Left renal cortex interstitium (tissue), 4 donors: ENCODE results near the gene SLX9. TPM values are rescaled to one million over a fixed set of nuclear protein-coding genes. Genes with fewer than 3 reads are reported as not detected.
"Not testable (repeated sequence)": the region's sequence is repeated elsewhere in the genome, so short reads cannot be mapped to it uniquely, and the experiment has no call there.

Experiments used
- DNase-seq, 4 donors: peaks; one replicate each; pipeline ENCODE4 v3.0.0-alpha.2; 2013; ENCODE audit warnings: low read depth in 4 of 4, low spot score in 2 of 4, missing footprints in 1 of 4
- polyA plus RNA-seq, 4 donors: library from polyadenylated mRNA; unstranded; fragments of 120-200 nt; gene quantifications; one replicate each; pipeline ENCODE4 v1.2.1, GENCODE V29; 2013; ENCODE audit not compliant: insufficient read length in 4 of 4

Gene SLX9
- polyA plus RNA-seq, 4 donors, result 14.4 to 28.3 (median 22.8) TPM

- DNase-seq, result no peak
Measured at GRCh38 chr21:44972301-44972814, 32.5 kb downstream of the SLX9 start.

- no peak for DNase-seq
Measured at GRCh38 chr21:44972821-44973220, 33.0 kb downstream of the SLX9 start.

- DNase-seq, result no peak
Measured at GRCh38 chr21:44973598-44973997, 33.8 kb downstream of the SLX9 start.

GRCh38 chr21:44974676-44975075, 34.8 kb downstream of the SLX9 start:
- no peak for DNase-seq

DNA sequence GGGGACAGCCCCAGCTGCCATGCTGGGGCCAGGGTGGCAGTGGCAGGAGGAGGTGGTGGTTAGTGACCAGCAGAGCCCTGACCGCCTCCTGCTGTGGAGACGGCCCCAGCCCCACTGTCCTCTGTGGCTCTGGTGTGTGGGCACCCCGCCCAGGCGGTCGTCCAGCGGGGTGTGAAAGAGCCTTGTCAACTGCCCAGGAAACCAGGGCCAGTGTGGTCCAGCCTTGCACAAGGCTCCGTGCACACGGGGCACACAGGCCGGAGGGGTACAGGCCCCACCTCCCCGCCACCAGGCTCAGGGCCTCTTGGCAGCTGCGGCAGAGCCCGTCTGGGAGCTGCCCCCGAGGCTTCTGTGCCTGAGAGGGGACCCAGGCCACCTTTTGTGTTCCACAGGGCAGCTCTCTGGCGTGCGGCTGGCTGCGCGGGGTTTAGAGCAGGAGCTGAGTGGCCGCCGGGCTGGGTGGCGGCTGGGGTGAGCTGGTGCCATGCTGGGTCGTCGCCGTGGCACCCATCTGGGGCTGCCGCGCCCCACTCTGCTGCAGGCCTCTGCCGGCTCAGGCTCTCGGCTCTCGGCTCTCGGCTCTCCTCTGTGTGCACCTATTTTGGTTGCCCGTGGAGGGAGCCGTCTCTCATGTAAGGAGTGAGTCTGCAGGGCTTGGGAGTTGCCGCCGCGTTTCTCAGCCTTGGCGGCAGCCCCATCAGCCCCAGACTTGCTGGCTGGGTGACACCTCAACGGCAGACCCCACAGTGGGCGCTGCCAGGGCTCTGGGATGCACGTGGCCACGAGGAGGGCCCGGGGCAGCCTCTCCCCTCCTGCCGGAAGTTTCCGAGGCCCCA, 36.1 kb downstream of the SLX9 start:
- no peak for DNase-seq

GRCh38 chr21:44976556-44977393, 36.9 kb downstream of the SLX9 start:
- not testable (repeated sequence) for DNase-seq

DNA sequence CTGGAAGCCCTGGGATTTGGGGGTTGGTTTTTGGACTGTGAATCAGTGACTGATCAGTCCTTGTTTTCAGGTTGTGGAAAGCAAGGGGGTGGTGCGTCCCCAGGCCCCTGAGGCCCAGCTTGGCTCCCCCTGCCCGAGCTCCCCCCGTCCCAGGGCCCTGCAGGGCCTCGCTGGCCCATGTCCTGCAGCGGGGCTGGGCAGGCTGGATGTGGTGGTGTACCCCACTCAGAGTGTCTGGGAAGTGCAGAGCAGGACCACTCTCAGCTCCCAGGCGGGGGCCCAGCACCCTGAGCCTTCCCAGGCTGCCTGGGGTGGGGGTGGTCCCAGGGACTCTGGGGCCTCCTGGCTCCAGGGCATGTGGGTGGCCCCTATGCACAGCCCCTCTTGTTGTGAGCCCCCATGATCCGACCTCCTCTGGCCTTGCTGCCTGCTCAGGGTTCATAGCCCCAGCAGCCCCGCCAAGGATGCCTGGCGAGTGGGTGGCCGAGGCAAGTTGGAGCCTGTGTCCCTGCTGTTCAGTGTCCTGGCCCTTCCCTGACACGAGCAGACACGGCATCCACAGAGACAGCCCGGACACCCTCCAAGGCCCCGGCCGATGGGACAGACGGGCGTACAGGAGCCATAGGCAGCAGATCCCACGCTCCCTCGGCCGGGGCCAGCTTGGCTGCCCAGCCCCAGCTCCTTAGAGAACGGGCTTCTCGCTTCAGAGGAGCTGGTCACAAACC, 37.9 kb downstream of the SLX9 start:
- DNase-seq, result no peak

DNA sequence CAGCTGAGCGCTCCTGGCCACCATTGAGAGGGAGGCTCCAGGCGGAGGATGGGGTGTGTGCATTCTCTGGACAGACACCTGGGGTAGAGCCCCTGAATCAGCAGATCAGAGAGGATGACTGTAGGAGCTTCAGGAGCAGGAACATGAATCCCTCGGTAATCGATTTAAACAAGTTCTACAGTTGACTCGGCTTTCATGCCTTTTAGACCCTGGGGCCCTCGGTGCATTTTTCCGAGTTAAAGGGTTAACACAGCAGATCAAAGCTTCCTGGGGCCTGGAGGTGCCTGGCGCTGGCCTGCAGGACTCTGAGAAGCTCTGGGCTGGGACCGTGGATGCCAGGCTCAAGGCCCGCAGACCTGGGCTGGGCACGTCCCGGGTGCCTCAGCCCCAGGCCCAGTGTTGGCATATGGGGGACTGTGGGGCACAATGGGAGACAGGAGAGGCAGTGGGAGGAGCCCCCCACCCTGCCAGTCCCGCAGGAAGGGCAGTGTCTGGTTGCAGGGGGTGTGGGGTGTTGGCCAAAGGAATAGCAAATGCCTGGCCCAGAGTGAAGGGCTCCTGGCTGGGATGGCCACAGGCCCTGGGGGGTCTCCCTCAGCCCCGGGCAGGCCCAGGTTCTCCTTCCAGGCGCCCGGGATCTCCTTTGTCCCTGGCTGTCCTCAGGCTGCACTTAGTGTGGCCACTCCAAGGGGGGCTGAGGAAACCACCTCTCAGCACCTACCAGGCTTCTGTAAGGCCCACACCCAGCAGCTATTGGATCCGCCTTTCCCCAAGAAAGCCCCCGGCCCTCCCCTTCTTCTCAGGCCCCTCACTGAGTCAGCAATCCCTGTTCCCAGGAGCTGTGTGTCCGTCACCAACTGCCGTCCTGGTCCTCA, 40.1 kb downstream of the SLX9 start:
- DNase-seq, result no peak

GRCh38 chr21:44980562-44981489, 41.0 kb downstream of the SLX9 start:
- DNase-seq, result no peak

GRCh38 chr21:44982558-44983250, 42.9 kb downstream of the SLX9 start:
- no peak for DNase-seq

- DNase-seq, result no peak
Measured at GRCh38 chr21:44983421-44984206, 43.8 kb downstream of the SLX9 start.

DNA sequence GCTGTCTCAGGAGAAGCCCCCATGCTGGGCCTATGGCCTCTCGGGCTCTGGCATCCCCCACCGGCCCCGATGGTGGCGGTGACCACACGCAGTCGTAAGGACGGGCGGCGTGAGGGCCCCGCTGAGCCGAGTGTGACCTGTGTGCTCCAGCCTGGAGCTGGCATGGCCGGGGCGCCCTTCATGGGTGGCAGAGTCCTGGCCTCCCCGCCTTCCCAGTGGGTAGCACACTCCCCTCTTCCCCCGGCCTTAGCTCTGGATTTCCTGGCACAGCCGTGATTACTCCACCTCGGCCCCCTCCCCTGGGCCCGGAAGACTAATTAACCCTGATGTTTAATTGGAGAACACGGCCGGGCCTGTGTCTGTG, 44.6 kb downstream of the SLX9 start:
- DNase-seq, result no peak

- DNase-seq, result no peak
Measured at GRCh38 chr21:44984792-44985440, 45.1 kb downstream of the SLX9 start.

GRCh38 chr21:44985441-44986401, 45.9 kb downstream of the SLX9 start:
- no peak for DNase-seq

GRCh38 chr21:44986471-44987291, 46.9 kb downstream of the SLX9 start:
- DNase-seq, result no peak
